ENCODE data around the gene PRKAG3.
"Not testable (repeated sequence)": the region's sequence is repeated elsewhere in the genome, so short reads cannot be mapped to it uniquely, and the experiment has no call there.

DNA sequence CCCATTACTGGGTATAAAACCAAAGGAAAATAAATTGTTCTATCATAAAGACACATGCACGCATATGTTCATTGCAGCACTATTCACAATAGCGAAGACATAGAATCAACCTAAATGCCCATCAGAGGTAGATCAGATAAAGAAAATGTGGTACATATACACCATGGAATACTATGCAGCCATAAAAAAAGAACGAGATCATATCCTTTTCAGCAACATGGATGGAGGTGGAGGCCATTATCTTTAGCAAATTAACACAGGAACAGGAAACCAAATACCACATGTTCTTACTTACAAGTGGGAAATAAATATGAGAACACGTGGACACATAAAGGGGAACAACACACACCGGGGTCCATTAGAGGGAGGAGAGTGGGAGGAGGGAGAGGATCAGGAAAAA lies 12.7 kb upstream of the PRKAG3 start:
- TF ChIP-seq, protein P1, sequence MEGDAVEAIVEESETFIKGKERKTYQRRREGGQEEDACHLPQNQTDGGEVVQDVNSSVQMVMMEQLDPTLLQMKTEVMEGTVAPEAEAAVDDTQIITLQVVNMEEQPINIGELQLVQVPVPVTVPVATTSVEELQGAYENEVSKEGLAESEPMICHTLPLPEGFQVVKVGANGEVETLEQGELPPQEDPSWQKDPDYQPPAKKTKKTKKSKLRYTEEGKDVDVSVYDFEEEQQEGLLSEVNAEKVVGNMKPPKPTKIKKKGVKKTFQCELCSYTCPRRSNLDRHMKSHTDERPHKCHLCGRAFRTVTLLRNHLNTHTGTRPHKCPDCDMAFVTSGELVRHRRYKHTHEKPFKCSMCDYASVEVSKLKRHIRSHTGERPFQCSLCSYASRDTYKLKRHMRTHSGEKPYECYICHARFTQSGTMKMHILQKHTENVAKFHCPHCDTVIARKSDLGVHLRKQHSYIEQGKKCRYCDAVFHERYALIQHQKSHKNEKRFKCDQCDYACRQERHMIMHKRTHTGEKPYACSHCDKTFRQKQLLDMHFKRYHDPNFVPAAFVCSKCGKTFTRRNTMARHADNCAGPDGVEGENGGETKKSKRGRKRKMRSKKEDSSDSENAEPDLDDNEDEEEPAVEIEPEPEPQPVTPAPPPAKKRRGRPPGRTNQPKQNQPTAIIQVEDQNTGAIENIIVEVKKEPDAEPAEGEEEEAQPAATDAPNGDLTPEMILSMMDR (IDR thresholded peaks at IDR 0.05; ENCODE audit: low read depth, low read length, missing input control), result not testable (repeated sequence)
- not testable (repeated sequence) for TF ChIP-seq GABPA (IDR thresholded peaks at IDR 0.05 in 1 of 2, conservative IDR thresholded peaks at IDR 0.05 in 1 of 2); JUND (IDR thresholded peaks at IDR 0.05); TAF1 (conservative IDR thresholded peaks at IDR 0.05); YY1 (IDR thresholded peaks at IDR 0.05); EGR1 (IDR thresholded peaks at IDR 0.05; ENCODE audit: low read depth in 2 of 2); FOXA1 (IDR thresholded peaks at IDR 0.05); RAD21 (IDR thresholded peaks at IDR 0.05); RXRA (IDR thresholded peaks at IDR 0.05); SP1 (IDR thresholded peaks at IDR 0.05); HNF4G (IDR thresholded peaks at IDR 0.05)
- TF ChIP-seq, protein P2, sequence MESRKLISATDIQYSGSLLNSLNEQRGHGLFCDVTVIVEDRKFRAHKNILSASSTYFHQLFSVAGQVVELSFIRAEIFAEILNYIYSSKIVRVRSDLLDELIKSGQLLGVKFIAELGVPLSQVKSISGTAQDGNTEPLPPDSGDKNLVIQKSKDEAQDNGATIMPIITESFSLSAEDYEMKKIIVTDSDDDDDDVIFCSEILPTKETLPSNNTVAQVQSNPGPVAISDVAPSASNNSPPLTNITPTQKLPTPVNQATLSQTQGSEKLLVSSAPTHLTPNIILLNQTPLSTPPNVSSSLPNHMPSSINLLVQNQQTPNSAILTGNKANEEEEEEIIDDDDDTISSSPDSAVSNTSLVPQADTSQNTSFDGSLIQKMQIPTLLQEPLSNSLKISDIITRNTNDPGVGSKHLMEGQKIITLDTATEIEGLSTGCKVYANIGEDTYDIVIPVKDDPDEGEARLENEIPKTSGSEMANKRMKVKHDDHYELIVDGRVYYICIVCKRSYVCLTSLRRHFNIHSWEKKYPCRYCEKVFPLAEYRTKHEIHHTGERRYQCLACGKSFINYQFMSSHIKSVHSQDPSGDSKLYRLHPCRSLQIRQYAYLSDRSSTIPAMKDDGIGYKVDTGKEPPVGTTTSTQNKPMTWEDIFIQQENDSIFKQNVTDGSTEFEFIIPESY (IDR thresholded peaks at IDR 0.05), result not testable (repeated sequence)
- TF ChIP-seq, protein P3, sequence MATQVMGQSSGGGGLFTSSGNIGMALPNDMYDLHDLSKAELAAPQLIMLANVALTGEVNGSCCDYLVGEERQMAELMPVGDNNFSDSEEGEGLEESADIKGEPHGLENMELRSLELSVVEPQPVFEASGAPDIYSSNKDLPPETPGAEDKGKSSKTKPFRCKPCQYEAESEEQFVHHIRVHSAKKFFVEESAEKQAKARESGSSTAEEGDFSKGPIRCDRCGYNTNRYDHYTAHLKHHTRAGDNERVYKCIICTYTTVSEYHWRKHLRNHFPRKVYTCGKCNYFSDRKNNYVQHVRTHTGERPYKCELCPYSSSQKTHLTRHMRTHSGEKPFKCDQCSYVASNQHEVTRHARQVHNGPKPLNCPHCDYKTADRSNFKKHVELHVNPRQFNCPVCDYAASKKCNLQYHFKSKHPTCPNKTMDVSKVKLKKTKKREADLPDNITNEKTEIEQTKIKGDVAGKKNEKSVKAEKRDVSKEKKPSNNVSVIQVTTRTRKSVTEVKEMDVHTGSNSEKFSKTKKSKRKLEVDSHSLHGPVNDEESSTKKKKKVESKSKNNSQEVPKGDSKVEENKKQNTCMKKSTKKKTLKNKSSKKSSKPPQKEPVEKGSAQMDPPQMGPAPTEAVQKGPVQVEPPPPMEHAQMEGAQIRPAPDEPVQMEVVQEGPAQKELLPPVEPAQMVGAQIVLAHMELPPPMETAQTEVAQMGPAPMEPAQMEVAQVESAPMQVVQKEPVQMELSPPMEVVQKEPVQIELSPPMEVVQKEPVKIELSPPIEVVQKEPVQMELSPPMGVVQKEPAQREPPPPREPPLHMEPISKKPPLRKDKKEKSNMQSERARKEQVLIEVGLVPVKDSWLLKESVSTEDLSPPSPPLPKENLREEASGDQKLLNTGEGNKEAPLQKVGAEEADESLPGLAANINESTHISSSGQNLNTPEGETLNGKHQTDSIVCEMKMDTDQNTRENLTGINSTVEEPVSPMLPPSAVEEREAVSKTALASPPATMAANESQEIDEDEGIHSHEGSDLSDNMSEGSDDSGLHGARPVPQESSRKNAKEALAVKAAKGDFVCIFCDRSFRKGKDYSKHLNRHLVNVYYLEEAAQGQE (IDR thresholded peaks at IDR 0.05), result not testable (repeated sequence)
